NCI-H69 (cell line): ENCODE results near the gene PLBD2.
A peak's percentile ranks its signal among the peaks of the same experiment; 100 is the strongest.

ENCODE experiments used
- DNase-seq: peaks from one replicate; lab custom pipeline; 2025; lab: John Stamatoyannopoulos, UW

The PLBD2 gene

DNA sequence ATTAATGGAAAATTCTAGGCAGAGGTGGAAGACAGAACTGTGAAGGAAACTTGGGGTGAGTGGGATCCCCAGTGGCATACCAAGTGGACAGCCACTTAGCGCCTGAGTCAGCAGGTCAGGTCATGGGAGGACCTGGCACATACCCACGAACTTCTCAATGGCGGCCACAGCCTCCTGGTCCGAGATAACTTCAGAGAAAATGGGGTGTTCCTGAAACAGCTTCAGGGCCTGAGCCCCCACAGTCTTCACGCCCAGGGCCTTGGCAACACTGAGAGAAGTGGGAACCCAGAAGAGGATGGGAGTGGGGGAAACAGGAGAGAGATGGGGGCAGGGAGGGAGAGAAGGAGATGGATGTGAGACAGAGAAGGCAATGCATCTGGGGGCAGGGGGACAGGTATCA is 35.4 kb downstream of the PLBD2 start:
- DNase-seq = no peak

DNA sequence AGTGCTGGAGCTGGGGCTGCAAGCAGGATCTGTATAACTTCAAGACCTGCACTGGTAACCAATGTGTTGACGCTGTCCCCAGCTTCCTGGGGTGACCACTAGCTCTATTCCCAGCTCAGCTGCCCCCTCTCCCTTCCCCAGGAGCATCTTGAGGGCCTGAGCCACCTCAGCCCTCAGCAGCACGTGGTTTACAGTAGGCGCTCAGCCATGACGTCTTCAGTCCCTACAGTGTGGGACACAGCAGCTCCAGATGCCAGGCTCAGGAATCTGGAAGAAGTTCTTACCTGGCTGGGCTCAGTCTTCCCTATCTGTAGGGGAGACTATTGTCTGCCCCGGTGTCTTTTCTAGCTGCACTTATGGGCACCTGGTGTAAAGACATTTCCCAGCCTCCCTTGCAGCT is 36.7 kb downstream of the PLBD2 start:
- DNase-seq = no peak

DNA sequence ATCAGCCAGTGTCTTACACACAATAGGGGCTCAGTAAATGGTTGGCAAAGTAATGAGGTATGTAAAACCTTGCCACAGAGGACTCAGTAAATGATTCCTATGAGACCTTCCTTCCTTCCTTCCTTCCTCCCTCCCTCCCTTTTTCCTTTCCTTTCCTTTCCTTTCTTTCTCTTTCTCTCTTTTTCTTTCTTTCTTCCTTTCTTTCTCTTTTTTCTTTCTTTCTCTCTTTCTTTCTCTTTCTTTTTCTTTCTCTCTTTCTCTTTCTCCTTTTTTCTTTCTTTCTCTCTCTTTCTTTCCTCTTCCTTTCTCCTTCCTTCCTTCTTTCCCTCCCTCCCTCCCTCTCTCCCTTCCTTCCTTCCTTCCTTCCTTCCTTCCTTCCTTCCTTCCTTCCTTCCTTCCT is 37.8 kb downstream of the PLBD2 start:
- DNase-seq = no peak

- no peak for DNase-seq
These were observed 38.6 kb downstream of the PLBD2 start for GRCh38 chr12:113396828-113397496.

DNA sequence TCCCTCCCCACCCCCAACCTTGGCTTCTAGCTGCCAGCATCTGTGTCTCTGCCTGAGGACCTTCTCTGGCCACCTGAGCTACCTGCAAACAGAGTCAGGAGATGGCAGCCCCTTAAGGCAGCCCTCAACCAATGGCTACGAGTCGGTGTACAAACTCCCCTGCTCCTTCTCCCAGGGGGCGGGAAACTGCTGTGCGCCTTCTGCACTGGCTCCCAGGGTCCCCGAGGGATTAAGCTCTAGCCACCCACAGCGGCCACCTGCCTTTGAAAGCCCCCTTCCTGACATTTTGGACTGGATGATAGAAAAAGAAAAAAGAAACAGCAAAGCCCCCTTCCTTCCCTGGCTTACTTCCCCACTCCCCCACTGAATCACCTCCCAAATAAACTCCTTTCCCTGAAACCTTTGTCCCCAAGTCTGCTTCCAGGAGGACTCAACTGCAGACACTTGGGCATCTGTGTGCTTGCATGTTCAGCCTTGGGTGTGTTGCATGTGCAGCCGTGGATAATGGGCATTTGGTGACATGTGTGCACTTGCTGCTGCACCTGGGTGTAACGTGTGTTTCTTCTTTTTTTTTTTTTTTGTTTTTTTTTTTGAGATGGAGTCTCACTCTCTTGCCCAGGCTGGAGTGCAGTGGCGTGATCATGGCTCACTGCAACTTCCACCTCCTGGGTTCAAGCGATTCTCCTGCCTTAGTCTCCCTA is 39.3 kb downstream of the PLBD2 start:
- peak; percentile 26 for DNase-seq

- no peak for DNase-seq
These were observed 40.2 kb downstream of the PLBD2 start for GRCh38 chr12:113398346-113399290.

GRCh38 chr12:113399490-113399889 is 41.1 kb downstream of the PLBD2 start:
- no peak for DNase-seq

DNA sequence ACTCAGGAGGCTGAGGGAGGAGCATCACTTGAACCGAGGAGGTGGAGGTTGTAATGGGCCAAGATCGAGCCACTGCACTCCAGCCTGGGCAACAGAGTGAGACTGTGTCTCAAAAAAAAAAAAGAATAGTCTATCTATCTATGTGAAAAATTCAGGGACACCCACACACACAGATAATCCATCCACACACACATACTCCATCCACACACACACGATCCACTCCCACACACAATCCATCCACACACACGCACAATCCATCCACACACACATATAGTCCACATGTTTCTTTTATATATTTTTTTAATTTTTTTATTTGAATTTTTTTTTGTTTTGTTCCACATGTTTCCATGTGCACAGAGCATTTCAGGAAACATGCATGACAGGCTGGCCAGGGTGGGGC is 42.0 kb downstream of the PLBD2 start:
- no peak for DNase-seq

GRCh38 chr12:113401066-113402000 is 42.9 kb downstream of the PLBD2 start:
- no peak for DNase-seq

- no peak for DNase-seq
These were observed 44.3 kb downstream of the PLBD2 start for GRCh38 chr12:113402586-113403260.

- peak; percentile 26 for DNase-seq
These were observed 45.3 kb downstream of the PLBD2 start, which contains the start of gene SDS for GRCh38 chr12:113403435-113404415. SDS (minus strand) TSS chr12:113403887; CDS start chr12:113399708, 4,179 bp downstream.

DNA sequence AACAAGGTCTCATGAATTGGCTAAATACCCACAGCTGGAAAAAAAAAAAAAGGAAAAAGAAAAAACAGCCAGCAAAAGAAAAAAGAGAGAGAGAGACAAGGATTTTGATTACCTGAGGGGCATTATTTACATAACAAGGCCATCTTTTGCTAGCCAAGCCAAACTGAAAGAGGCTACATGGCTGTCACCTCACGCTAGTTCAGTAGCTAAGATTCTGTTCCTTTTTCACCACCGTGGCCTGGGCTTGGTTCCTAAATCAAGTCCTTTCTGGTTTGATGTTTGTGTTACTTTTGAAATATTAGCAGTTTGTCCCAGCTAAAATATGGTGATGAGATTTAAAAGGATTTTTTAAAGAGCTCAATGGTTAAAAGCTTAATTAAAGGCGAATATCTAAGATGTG is 47.3 kb downstream of the PLBD2 start:
- DNase-seq = no peak

GRCh38 chr12:113407931-113408600 is 49.7 kb downstream of the PLBD2 start:
- no peak for DNase-seq

- no peak for DNase-seq
These were observed 50.4 kb downstream of the PLBD2 start for GRCh38 chr12:113408756-113409298.

GRCh38 chr12:113409462-113410124 is 51.2 kb downstream of the PLBD2 start:
- DNase-seq = no peak

- peak; percentile 46 for DNase-seq
These were observed 55.1 kb downstream of the PLBD2 start for GRCh38 chr12:113413488-113413939.

DNA sequence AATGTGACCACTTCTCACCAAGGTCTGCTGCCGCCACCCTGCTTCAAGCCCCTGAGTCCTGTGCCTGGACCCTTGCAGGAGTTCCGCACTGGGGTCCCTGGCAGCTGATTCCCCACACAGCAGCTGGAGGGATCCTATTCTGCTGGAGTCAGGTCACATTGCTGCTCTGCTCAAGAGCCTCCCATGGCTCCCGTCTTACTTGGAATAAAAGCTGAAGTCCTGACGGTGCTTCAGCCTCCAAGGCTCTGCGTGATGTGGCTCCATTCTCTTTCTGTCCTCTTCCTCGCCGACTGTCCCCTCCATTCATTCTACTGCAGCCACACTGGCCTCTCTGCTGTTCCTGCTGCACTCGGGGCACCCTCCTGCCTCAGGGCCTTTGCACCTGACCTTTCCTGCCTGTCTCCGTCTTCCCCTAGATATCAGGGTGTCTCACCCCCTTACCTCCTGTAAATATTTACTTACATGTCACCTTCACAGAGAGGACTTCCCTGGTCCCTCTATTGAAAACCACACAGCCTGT is 56.2 kb downstream of the PLBD2 start:
- no peak for DNase-seq
